Mammary epithelial cell (primary cell): ENCODE measurements around the gene OLFML2B.

Experiments
- EZH2 ChIP-seq: IDR thresholded peaks from 2 replicates; pipeline ENCODE4 v1.6.1; 2012; ENCODE audit warnings: low read length, inconsistent platforms, borderline replicate concordance
- TF ChIP-seq, protein P1 (sequence below), 2 donors: IDR thresholded peaks in 1 of 2; conservative IDR thresholded peaks in 1 of 2; 2 replicates each; pipeline ENCODE4 v1.5.1; 2011 to 2012; ENCODE audit warnings: inconsistent platforms in 2 of 2, low read length in 2 of 2, mild to moderate bottlenecking in 2 of 2, control low read depth in 1 of 2, low read depth in 1 of 2; ENCODE audit not compliant: insufficient read depth in 1 of 2; ENCODE audit errors: extremely low read depth in 1 of 2

DNA sequence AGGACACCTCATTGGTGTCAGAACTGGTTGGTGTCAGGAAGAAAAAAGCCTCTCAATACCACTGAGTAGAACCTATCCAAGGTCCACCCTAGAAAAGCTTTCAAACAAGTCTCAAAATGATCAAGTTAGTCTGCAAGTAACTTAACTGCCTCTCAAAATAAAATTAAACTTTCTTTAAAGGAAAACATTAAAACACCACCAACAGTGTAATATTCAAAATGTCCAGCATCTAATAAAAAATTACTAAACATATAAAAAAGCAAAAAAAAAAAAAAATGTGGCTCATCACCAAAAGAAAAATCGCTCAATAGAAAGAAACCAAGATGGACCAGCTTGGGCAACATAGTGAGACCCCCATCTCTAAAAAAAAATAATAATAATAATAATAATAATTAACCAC, 18.7 kb upstream of the OLFML2B start:
- TF ChIP-seq, protein P1, sequence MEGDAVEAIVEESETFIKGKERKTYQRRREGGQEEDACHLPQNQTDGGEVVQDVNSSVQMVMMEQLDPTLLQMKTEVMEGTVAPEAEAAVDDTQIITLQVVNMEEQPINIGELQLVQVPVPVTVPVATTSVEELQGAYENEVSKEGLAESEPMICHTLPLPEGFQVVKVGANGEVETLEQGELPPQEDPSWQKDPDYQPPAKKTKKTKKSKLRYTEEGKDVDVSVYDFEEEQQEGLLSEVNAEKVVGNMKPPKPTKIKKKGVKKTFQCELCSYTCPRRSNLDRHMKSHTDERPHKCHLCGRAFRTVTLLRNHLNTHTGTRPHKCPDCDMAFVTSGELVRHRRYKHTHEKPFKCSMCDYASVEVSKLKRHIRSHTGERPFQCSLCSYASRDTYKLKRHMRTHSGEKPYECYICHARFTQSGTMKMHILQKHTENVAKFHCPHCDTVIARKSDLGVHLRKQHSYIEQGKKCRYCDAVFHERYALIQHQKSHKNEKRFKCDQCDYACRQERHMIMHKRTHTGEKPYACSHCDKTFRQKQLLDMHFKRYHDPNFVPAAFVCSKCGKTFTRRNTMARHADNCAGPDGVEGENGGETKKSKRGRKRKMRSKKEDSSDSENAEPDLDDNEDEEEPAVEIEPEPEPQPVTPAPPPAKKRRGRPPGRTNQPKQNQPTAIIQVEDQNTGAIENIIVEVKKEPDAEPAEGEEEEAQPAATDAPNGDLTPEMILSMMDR (conservative IDR thresholded peaks at IDR 0.05 in 1 of 2, IDR thresholded peaks at IDR 0.05 in 1 of 2; ENCODE audit: extremely low read depth in 1 of 2, insufficient read depth in 1 of 2, low read depth in 1 of 2, low read length in 2 of 2), result no peak
- TF ChIP-seq EZH2, result no peak
